MM.1S (cell line): Measurements from ENCODE around the gene EME2.

Source experiments
- CTCF ChIP-seq: fragments of 300-600 bp; sonication (generic); IDR thresholded peaks from 2 replicates; pipeline ENCODE4 v1.5.1; 2016; ENCODE audit warnings: antibody characterized with exemption, low read length, mixed read lengths
- EZH2 ChIP-seq: fragments of 300-600 bp; sonication (generic); optimal IDR thresholded peaks from 2 replicates; pipeline ENCODE3; 2017; ENCODE audit warnings: low read depth, mild to moderate bottlenecking, antibody characterized with exemption, low read length, mixed read lengths
- EZH2phosphoT487 ChIP-seq: fragments of 300-600 bp; sonication (generic); IDR thresholded peaks from 2 replicates; pipeline ENCODE4 v1.6.1; 2018; ENCODE audit warnings: antibody characterized with exemption, low read length

GRCh38 chr16:1790611-1791255 is 18.1 kb downstream of the EME2 start:
- TF ChIP-seq CTCF (no peak), EZH2 (no peak), EZH2phosphoT487 (no peak)
